Measurements from ENCODE around the gene ERCC6L2.

Gene ERCC6L2

DNA sequence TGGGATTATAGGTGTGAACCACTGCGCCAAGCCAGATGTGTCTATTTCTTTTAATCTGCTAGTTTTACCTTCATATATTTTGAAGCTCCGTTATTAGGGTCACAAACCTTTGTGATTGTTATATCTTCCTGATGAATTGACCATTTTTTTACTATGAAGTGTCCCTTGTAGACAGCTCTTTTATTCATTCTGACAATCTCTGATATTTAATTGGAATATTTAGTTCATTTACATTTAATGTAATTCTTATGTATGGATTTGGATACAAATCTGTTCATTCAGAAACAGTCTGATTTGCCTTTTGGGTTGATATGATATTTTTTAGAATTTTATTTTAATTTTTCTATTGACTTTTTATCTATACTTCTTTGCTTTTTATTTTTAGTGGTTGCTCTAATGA is 17.2 kb downstream of the ERCC6L2 start:
- H2AFZ ChIP-seq (ENCODE audit: low read depth), result no peak overlapping the region
- TF ChIP-seq, protein P1, sequence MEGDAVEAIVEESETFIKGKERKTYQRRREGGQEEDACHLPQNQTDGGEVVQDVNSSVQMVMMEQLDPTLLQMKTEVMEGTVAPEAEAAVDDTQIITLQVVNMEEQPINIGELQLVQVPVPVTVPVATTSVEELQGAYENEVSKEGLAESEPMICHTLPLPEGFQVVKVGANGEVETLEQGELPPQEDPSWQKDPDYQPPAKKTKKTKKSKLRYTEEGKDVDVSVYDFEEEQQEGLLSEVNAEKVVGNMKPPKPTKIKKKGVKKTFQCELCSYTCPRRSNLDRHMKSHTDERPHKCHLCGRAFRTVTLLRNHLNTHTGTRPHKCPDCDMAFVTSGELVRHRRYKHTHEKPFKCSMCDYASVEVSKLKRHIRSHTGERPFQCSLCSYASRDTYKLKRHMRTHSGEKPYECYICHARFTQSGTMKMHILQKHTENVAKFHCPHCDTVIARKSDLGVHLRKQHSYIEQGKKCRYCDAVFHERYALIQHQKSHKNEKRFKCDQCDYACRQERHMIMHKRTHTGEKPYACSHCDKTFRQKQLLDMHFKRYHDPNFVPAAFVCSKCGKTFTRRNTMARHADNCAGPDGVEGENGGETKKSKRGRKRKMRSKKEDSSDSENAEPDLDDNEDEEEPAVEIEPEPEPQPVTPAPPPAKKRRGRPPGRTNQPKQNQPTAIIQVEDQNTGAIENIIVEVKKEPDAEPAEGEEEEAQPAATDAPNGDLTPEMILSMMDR (conservative IDR thresholded peaks at IDR 0.05; ENCODE audit: low read depth, low read length), result no peak
- H3K79me2 ChIP-seq (ENCODE audit: insufficient read depth, low read depth), result 0 out of 2 replicates have a peak, but pooled peaks cover 4% of the 10 kb centered on the region
- H3K9ac ChIP-seq, result no peak overlapping the region
- H3K4me1 ChIP-seq (ENCODE audit: low read depth, poor library complexity, severe bottlenecking), result peaks cover 33% of the 10 kb centered on the region
- no peak overlapping the region for H3K4me2 ChIP-seq
- H4K20me1 ChIP-seq (ENCODE audit: insufficient read depth), result no peaks in the 10 kb centered on the region
- no peak overlapping the region for H3K4me3 ChIP-seq (IDR thresholded peaks at IDR 0.05; ENCODE audit: insufficient read depth, low read depth, low read length)
- H3K27me3 ChIP-seq (ENCODE audit: insufficient read depth, low read depth), result no peaks in the 10 kb centered on the region
- H3K36me3 ChIP-seq (ENCODE audit: insufficient read depth), result no peaks in the 10 kb centered on the region
- no peak overlapping the region for H3K27ac ChIP-seq

DNA sequence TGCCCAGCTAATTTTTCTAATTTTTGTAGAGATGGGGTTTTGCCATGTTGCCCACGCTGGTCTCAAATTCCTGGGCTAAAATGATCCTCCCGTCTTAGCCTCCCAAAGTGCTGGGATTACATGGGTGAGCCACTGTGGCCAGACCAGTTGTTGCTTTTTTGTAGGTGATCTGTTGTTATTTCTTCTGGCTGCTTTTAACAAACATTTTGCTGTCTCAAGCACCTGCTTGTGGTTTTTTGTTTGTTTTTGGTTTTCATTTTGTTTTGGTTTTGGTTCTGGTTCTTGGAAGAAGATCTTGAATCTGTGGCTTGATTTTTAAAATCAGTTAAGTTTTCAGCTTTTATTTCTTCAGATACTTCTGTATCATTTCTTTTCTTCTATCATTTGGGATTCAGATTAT is 21.1 kb downstream of the ERCC6L2 start:
- no peaks in the 10 kb centered on the region for H4K20me1 ChIP-seq (ENCODE audit: insufficient read depth)
- 0 out of 2 replicates have a peak, but pooled peaks cover 4% of the 10 kb centered on the region for H3K79me2 ChIP-seq (ENCODE audit: insufficient read depth, low read depth)
- no peak overlapping the region for H3K9ac ChIP-seq
- no peak overlapping the region for H3K27ac ChIP-seq
- H3K4me3 ChIP-seq (IDR thresholded peaks at IDR 0.05; ENCODE audit: insufficient read depth, low read depth, low read length), result no peak overlapping the region
- no peaks in the 10 kb centered on the region for H3K27me3 ChIP-seq (ENCODE audit: insufficient read depth, low read depth)
- TF ChIP-seq, protein P1 (conservative IDR thresholded peaks at IDR 0.05; ENCODE audit: low read depth, low read length), result no peak
- peaks cover 20% of the 10 kb centered on the region for H3K4me1 ChIP-seq (ENCODE audit: low read depth, poor library complexity, severe bottlenecking)
- no peak overlapping the region for H2AFZ ChIP-seq (ENCODE audit: low read depth)
- peak overlapping the region; percentile 33 for H3K4me2 ChIP-seq
- H3K36me3 ChIP-seq (ENCODE audit: insufficient read depth), result no peaks in the 10 kb centered on the region

DNA sequence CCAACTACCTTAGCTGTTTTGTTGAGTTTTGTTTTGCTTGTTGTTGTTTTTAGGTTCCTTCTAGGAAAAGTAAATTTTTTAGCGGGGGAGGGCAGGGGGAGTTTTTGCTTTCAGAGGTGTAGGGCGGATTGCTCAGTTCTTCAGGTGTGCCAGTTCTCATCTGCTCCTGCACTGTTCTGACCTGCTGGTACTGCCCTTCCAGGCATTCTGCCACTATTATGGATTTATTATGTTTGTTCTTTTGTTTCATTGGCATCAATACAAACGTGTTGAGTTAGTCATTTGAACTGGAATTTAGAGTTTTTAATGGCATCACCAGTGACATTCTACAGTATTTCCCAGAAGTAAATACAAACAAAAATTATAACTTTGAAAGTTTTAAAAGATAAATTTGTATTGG is 26.0 kb downstream of the ERCC6L2 start:
- TF ChIP-seq, protein P1 (conservative IDR thresholded peaks at IDR 0.05; ENCODE audit: low read depth, low read length), result no peak
- Histone ChIP-seq H3K9ac (no peak overlapping the region), H2AFZ (ENCODE audit: low read depth) (no peak overlapping the region), H4K20me1 (ENCODE audit: insufficient read depth) (no peaks in the 10 kb centered on the region), H3K36me3 (ENCODE audit: insufficient read depth) (no peaks in the 10 kb centered on the region), H3K27me3 (ENCODE audit: insufficient read depth, low read depth) (no peaks in the 10 kb centered on the region), H3K4me3 (IDR thresholded peaks at IDR 0.05; ENCODE audit: insufficient read depth, low read depth, low read length) (no peak overlapping the region), H3K79me2 (ENCODE audit: insufficient read depth, low read depth) (0 out of 2 replicates have a peak, but pooled peaks cover 4% of the 10 kb centered on the region), H3K4me1 (ENCODE audit: low read depth, poor library complexity, severe bottlenecking) (peaks cover 13% of the 10 kb centered on the region), H3K4me2 (no peak overlapping the region), H3K27ac (no peak overlapping the region)

DNA sequence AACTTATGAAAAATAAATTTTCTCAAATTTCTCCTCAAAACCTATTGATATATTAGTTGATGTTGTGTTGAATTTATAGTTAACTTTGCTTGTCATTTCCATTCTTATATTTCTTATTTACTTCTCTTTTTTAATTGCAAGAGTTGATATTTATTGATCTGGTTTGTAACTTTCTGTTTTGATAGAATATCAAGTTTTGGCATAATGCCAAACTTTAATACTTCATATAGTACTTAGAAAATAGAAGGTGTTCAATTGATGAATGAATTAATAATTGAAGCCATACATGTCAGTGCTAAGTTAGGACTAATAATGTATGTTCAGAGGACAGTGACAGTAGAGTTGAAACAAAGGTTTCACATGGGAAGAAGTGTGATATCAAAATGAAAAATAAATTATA is 27.9 kb downstream of the ERCC6L2 start:
- Histone ChIP-seq H3K4me2 (no peak overlapping the region), H3K4me3 (IDR thresholded peaks at IDR 0.05; ENCODE audit: insufficient read depth, low read depth, low read length) (no peak overlapping the region), H3K27me3 (ENCODE audit: insufficient read depth, low read depth) (no peaks in the 10 kb centered on the region), H3K27ac (no peak overlapping the region), H3K36me3 (ENCODE audit: insufficient read depth) (no peaks in the 10 kb centered on the region), H2AFZ (ENCODE audit: low read depth) (no peak overlapping the region), H3K79me2 (ENCODE audit: insufficient read depth, low read depth) (0 out of 2 replicates have a peak, but pooled peaks cover 4% of the 10 kb centered on the region), H4K20me1 (ENCODE audit: insufficient read depth) (no peaks in the 10 kb centered on the region), H3K4me1 (ENCODE audit: low read depth, poor library complexity, severe bottlenecking) (peaks cover 5% of the 10 kb centered on the region), H3K9ac (no peak overlapping the region)
- TF ChIP-seq, protein P1 (conservative IDR thresholded peaks at IDR 0.05; ENCODE audit: low read depth, low read length), result no peak

Measured in KMS-11 (cell line).